GM15510 (cell line): ENCODE measurements around the gene USP10.

ENCODE experiments used
- POLR2A ChIP-seq: IDR thresholded peaks from 3 replicates; pipeline ENCODE4 v1.6.1; 2011; ENCODE audit warnings: borderline replicate concordance; ENCODE audit not compliant: insufficient read length; ENCODE audit errors: extremely low read depth

The USP10 gene

DNA sequence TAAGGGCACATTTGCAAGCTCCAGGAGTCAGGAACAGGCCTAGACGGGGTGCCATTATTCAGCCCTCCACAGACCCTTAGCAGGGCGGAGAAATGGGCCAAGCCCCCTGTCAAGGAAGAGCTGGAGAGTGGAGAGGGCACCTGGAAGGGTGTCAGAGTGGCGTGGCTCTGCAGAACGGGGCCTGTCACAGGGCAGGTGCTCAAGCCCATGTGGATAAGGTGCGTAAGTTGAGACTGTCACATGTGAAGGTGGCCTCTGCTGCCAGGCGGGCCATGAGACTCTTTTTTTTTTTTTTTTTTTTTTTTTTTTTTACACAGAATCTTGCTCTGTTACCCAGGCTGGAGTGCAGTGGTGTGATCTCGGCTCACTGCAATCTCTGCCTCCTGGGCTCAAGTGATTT lies 108.0 kb downstream of the USP10 start:
- TF ChIP-seq POLR2A: no peak

DNA sequence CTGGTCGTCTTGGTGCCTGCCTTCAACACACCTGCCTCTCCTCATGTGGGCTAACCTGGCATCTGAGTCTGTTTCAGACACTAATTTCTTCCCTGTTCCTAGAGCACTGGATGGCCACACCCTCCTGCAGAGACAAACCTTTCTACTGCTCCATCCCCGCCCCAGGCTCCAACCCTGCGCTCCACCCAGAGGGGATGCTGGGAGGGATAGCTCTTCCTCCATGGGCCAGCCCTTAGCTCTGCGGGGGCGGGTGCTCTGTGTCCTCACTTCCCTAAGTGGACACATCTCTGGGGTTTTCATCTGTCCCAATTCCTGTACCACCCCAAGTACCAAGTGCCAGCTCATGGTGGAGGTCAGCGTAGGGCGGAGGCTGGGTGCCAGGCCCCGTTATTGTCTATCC lies 109.0 kb downstream of the USP10 start:
- no peak for TF ChIP-seq POLR2A

DNA sequence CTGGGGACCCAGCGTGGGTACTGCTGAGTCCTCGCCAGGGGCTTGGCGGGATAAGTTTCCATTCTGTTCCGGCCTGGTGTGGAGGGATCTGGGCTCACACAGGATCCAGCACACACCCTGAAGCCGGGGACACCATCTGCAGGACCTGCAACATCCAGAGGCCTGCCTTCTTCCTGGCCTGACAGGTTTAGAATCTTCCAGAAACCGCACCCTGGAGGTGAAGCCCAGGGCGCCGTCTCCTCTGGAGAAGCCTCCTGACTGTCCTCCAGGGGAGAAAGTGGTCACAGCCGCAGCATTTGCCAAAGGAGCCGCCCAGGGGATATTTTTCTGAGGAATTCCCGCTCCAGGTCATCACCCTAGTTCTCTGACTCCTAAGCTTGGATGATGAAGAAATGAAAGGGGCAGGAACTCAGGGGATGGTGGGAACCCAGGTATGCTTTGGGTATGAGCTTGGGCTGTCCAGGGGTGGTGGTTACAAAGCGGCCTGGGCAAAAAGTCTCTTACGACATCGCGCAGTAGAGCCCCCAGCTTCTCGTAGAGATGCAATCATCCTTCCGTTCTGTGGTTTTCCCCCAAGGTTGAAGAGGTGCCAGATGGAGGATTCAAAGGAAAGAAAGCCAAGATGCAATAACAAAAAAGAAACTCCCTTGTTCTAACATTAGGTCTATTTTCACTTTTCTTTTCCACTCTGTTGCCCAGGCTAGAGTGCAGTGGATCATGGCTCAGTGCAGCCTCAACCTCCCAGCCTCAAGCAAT lies 110.9 kb downstream of the USP10 start:
- TF ChIP-seq POLR2A: no peak

DNA sequence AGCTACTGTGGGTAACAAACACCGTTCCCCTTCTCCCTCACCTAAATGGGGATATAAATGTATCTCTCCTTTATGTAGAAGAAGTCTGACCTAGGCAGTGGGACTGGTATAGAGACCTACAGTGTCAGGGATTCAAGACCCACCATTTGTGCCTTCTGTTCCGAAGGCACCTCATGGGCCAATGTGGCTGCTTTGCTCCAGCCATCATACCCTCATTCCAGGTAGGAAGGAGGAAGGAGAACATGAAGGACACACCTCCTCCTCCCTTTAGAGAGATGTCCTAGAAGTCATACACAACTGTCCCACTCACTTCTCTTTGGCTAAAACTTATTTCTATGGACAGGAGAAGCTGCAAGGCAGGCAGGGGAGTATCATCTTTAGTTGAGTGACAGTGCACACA lies 111.7 kb downstream of the USP10 start:
- no peak for TF ChIP-seq POLR2A

DNA sequence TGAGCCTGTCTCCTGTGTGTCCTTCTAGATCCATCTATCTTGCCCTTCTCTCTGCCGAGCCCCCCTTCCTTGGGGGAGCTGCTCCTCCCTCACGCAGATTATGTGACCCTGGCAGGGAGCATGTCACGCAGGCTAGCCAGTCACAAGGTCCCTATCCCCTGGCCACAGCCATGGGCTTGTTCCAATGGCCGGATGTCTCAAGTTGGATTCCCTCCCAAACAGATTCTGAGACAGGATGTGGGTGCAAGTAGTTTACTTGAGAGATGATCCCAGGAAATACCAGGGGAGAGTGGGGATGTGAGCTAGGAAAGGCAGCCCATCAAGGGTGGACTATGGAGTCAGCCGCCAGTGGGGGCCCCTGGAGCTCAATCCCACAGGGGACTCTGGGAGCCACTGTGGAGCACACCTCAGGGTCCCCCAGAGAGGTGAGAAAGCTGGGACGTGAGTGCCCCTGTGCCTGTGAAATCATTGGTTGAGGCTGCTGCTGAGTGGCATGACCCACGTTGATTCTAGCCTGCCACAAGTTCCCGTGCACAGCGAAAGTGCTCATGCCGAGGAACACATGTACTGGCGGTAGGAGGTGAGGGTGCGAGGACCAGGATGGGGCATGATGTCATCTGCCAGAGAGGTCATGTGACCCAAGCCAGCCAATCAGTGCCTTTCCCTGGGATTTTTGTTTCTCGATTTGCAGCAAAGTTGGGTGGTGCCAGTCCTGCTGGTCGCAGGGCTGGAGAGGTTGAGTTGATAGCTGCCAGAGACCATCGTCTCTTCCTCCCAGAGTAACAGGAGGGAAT lies 113.5 kb downstream of the USP10 start:
- no peak for TF ChIP-seq POLR2A

DNA sequence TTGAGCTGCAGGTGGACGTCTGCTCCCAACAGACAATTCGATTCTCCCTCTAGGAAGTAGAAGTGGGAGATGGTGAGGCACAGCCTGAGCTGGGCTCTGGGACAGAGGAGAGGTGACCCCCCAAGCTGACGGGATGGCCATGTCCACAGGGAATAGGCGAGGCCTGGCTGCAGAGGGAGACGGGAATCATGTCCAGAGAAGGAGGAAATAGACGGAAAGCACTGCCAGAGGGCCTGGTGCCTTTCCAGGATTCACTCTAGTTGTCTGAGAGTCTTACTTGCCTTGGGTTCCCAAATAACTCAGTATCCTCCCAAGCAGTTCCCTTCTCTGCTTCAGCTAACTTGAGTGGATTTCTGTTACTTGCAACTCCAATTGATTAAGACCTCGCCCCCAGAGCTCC lies 115.7 kb downstream of the USP10 start:
- TF ChIP-seq POLR2A: no peak

DNA sequence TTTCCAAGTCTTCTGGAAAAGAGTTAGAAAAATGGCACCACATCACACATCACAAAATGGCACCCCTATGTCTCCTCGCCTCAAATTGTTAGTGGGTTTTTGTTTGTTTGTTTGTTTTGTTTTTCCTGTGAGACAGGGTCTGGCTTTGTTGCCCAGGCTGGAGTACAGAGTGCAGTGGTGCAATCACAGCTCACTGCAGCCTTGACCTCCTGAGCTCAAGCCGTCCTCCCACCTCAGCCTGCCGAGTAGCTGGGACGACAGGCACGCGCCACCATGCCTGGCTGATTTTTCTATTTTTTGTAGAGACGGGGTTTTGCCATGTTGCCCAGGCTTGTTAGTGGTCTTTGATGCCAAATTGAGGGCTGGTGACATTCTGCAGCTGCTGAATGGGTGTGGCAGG lies 116.2 kb downstream of the USP10 start:
- no peak for TF ChIP-seq POLR2A

DNA sequence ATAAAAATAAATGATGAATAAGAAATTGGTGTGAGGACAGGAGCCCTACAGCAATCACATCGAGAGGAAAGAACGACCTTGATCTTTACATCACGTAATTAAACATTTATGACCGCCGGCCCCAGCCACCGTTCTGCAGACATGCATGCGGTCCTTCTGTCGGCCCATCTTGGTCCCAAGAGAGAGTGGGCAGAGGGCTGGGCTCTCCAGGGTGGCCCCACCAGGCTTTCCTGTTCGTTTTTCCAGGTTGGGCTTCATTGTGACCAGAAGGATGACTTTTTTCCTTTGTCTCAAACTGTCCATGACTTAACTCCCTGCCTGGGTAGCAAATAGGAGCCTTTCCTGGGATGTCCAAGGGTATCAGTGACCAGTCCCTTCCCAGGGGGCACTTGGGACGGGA lies 116.7 kb downstream of the USP10 start:
- TF ChIP-seq POLR2A: no peak

DNA sequence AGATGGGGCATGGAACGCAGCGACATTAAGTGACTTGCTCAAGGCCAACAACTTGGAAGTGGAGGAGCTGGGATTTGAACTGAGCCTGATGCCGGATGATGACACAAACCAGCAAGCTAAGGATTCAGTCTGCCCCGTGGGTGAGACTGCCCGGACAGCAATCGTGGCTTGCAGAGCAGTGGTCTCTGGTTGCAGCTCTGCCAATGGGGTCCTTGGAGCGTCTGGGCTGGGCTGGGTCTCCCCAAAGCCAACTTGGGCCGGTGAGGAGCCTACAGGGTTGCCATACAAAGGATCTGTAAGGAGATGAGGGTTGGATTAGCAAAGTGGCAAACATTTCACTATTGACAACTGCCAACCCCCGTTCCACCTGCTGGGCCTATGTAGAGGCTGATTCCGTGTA lies 117.4 kb downstream of the USP10 start:
- TF ChIP-seq POLR2A: no peak

DNA sequence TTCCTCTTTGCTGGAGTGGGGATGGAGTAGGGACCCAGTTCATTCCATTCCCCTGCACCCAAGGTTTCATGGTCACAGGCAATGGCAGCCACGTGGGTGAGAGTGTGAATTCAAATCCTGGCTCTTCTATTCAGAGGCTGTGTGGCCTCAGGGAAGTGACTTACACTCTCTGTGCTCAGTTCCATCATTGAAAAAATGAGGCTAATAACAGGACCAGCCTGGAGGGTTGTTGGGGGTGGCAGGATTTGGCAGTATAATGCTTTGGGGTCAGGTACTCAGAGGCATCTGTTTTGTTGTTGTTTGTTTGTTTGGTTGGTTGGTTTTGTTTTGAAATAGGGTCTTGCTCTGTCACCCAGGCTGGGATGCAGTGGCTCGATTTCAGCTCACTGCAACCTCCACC lies 117.8 kb downstream of the USP10 start:
- TF ChIP-seq POLR2A: no peak

DNA sequence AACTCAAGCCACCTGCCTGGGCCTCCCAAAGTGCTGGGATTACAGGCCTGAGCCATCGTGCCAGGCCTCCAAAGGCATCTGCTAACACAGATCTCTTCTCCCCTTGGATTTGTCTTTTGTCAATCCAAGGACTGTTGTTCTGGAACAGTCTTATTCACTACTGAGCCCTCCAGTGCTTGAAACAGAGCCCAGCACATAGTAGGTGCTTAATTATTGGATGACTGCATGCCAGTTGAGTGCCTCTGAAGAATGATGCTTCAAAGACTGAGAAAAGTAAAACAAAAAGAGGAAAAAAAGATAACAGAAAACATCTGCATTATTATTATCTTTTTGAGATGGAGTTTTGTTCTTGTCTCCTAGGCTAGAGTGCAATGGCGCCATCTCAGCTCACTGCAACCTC lies 118.3 kb downstream of the USP10 start:
- TF ChIP-seq POLR2A: no peak

DNA sequence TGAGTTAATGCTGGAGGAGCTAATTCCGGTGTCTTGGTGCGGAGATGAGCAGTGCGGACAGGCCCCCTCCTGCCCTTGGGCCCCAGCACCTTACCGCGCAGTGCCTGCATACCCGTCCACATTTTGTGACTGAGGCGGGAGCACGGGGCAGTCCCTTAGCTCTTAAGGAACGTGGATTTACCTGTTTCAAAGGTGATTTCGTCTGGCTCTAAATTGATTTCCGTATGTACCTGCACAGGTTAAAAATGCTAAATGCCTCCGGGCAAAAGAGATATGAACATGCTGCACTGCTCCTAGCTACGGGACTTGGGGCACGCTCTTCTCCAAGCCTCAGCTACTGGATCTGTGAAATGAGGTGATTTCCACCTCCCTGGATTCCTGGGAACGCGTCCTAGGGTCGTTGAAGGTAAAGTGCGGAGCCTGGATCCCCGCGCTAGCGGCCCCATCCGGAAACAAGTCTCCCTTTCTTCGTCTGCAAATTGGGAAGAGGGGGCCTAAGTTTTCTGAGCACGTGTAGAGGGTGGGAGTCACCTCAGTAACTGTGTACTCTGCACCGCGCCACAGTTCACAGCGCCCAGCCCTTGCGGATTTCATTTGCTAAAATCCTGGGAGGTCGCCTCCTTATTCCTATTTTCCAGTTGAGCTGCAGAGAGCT lies 119.3 kb downstream of the USP10 start:
- TF ChIP-seq POLR2A: no peak

DNA sequence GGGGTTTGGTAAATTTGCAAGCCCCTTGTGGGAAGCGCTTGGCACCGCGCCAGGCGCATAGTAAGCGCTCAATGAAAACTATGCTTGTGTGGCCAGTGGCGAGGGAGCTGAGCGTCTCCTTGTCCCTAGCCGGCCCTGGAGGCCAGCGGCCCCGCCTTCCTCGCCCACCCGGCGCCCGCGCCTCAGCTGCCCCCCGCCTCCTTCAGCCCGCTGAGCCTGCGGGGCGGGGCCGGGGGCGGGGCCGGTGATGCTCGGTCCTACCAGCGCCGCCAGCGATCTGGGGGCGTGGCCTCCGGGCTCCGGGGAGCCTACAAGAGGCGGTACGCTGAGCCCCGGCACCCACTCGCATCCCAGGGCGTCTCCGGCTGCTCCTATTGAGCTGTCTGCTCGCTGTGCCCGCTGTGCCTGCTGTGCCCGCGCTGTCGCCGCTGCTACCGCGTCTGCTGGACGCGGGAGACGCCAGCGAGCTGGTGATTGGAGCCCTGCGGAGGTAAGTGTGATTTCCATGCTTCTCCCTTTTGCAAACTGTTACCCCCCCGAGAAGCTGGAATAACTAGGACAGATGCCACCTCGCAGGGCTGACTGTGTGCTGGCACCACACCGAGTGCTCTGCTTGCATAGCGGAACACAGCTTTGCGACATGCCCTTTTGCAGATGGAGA lies 120.0 kb downstream of the USP10 start, which contains the start of gene CRISPLD2:
Gene CRISPLD2, plus strand, starts transcription at position 342 of the 661 bp plus-strand sequence. CDS start 18,511 bp downstream, outside the sequence.
- TF ChIP-seq POLR2A: no peak

DNA sequence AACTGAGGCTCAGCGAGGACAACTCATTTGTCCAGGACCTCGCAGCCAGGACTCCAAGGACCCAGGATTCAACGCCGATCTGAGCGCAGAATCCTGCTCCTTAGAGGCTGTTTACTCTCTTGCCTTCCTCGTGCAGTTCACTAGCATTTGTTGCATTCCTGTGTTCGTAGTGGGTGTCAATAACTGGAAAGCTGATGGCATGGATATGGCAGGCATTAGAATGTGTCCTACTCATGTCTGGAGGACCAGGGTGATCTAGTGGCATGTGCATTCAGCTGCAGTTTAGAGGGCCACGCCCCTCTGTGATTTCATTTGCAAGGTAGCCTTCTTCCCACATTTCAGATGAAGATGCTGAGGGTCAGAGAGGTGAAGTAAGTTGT lies 120.5 kb downstream of the USP10 start:
- no peak for TF ChIP-seq POLR2A

DNA sequence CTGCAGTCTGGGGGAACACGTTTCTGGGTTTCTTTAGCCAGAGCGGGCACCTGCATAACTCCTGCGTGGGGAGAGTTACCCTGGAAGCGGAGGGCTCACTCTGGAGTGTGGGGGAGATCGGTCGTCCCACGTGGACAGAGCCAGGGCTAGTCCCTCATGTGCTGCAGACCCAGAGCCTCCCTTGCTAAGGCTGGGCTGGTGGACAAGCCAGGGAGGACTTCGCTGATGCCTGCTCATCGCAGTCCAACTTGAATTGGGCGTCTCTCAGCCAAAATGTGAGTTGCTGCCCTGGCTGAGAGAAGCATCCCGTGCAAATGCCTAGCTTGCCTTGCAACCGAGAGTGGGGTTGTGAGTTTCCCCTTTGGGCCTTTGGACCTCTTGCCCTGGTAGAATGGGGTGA lies 121.0 kb downstream of the USP10 start:
- TF ChIP-seq POLR2A: no peak

DNA sequence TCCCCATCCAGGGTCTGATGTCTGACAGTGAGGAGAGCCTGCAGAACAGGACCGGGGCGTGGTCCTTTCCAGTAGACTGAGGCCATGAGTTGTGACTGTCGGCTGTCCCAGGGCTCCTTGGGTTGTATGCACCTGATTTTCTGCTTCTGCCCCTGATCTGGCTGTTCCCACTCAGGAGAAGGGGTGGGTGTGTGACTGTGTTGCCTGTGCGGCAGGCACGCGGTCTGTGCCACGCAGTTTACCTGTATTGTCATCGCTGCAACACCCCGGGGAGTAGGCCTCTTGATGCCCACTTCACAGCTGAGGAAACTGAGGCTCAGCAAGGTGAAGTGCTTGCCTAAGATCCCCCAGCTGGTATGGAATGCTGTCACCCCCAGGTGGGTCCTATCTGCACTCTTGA lies 121.4 kb downstream of the USP10 start:
- no peak for TF ChIP-seq POLR2A
